HEK293 (cell line): ENCODE results near the gene VAV3.
A peak's percentile ranks its signal among the peaks of the same experiment; 100 is the strongest.

ENCODE experiments used
- BCL11A ChIP-seq: fragments of 450-650 bp; formaldehyde crosslinking; IDR thresholded peaks from 2 replicates; pipeline ENCODE4 v1.5.1; 2016; ENCODE audit warnings: low read depth, missing biosample characterization, missing genetic modification characterization
- GLI4 ChIP-seq: fragments of 450-650 bp; formaldehyde crosslinking; IDR thresholded peaks from 2 replicates; pipeline ENCODE4 v1.5.1; 2016; ENCODE audit warnings: missing biosample characterization, missing genetic modification characterization
- GLIS1 ChIP-seq: fragments of 450-650 bp; formaldehyde crosslinking; IDR thresholded peaks from 2 replicates; pipeline ENCODE4 v1.5.1; 2016; ENCODE audit warnings: missing biosample characterization, missing genetic modification characterization
- HOXA7 ChIP-seq: sonication (generic); formaldehyde crosslinking; IDR thresholded peaks from 2 replicates; pipeline ENCODE4 v1.8.1; 2022; ENCODE audit warnings: missing genetic modification reagents, borderline replicate concordance
- KLF7 ChIP-seq: fragments of 450-650 bp; formaldehyde crosslinking; IDR thresholded peaks from 2 replicates; pipeline ENCODE4 v1.5.1; 2016; ENCODE audit warnings: missing biosample characterization, missing genetic modification characterization, borderline replicate concordance
- KLF8 ChIP-seq: fragments of 450-650 bp; formaldehyde crosslinking; IDR thresholded peaks from 2 replicates; pipeline ENCODE4 v1.5.1; 2016; ENCODE audit warnings: missing biosample characterization, missing genetic modification characterization
- SCRT1 ChIP-seq: fragments of 450-650 bp; formaldehyde crosslinking; IDR thresholded peaks from 2 replicates; pipeline ENCODE4 v1.5.1; 2016; ENCODE audit warnings: missing biosample characterization, missing genetic modification characterization, borderline replicate concordance
- TRIM28 ChIP-seq: IDR thresholded peaks from 2 replicates; pipeline ENCODE4 v1.6.1; 2011; ENCODE audit warnings: low read length, control low read depth, borderline replicate concordance
- TSHZ1 ChIP-seq: fragments of 450-650 bp; formaldehyde crosslinking; IDR thresholded peaks from 2 replicates; pipeline ENCODE4 v1.5.1; 2016; ENCODE audit warnings: missing biosample characterization, missing genetic modification characterization, borderline replicate concordance
- WT1 ChIP-seq: fragments of 450-650 bp; formaldehyde crosslinking; IDR thresholded peaks from 2 replicates; pipeline ENCODE4 v1.5.1; 2016; ENCODE audit warnings: missing biosample characterization, missing genetic modification characterization
- ZBTB11 ChIP-seq: fragments of 450-650 bp; formaldehyde crosslinking; conservative IDR thresholded peaks from 2 replicates; pipeline ENCODE4 v1.5.1; 2016; ENCODE audit warnings: low read depth, missing biosample characterization, missing genetic modification characterization
- ZNF112 ChIP-seq: fragments of 450-650 bp; formaldehyde crosslinking; IDR thresholded peaks from 2 replicates; pipeline ENCODE4 v1.5.0; 2017; ENCODE audit warnings: missing biosample characterization, missing genetic modification characterization
- ZNF140 ChIP-seq: fragments of 450-650 bp; formaldehyde crosslinking; IDR thresholded peaks from 2 replicates; pipeline ENCODE4 v1.5.1; 2016; ENCODE audit warnings: missing biosample characterization, missing genetic modification characterization
- ZNF184 ChIP-seq: fragments of 450-650 bp; IDR thresholded peaks from 2 replicates; pipeline ENCODE4 v1.5.1; 2018; ENCODE audit warnings: missing biosample characterization, mild to moderate bottlenecking, missing genetic modification characterization
- ZNF2 ChIP-seq: fragments of 450-650 bp; formaldehyde crosslinking; IDR thresholded peaks from 2 replicates; pipeline ENCODE4 v1.5.1; 2016; ENCODE audit warnings: missing biosample characterization, missing genetic modification characterization
- ZNF223 ChIP-seq: fragments of 450-650 bp; formaldehyde crosslinking; IDR thresholded peaks from 2 replicates; pipeline ENCODE4 v1.5.1; 2016; ENCODE audit warnings: missing biosample characterization, missing genetic modification characterization
- ZNF266 ChIP-seq: fragments of 450-650 bp; formaldehyde crosslinking; IDR thresholded peaks from 2 replicates; pipeline ENCODE4 v1.5.1; 2016; ENCODE audit warnings: missing biosample characterization, missing genetic modification characterization, low read depth
- ZNF426 ChIP-seq: fragments of 450-650 bp; formaldehyde crosslinking; IDR thresholded peaks from 2 replicates; pipeline ENCODE4 v1.5.1; 2017; ENCODE audit warnings: missing biosample characterization, missing genetic modification characterization, mild to moderate bottlenecking, inconsistent platforms, moderate library complexity
- ZNF433 ChIP-seq: fragments of 450-650 bp; formaldehyde crosslinking; IDR thresholded peaks from 2 replicates; pipeline ENCODE4 v1.5.1; 2016; ENCODE audit warnings: missing biosample characterization, missing genetic modification characterization, low read depth
- ZNF473 ChIP-seq: fragments of 450-650 bp; formaldehyde crosslinking; IDR thresholded peaks from 2 replicates; pipeline ENCODE4 v1.5.1; 2017; ENCODE audit warnings: missing biosample characterization, missing genetic modification characterization
- ZNF488 ChIP-seq: fragments of 450-650 bp; formaldehyde crosslinking; IDR thresholded peaks from 2 replicates; pipeline ENCODE4 v1.5.1; 2016; ENCODE audit warnings: missing biosample characterization, missing genetic modification characterization
- ZNF560 ChIP-seq: fragments of 450-650 bp; formaldehyde crosslinking; IDR thresholded peaks from 2 replicates; pipeline ENCODE4 v1.5.1; 2017; ENCODE audit warnings: missing biosample characterization, missing genetic modification characterization, borderline replicate concordance
- ZNF596 ChIP-seq: fragments of 450-650 bp; IDR thresholded peaks from 2 replicates; pipeline ENCODE4 v1.5.0; 2018; ENCODE audit warnings: missing biosample characterization, mild to moderate bottlenecking, missing genetic modification characterization, moderate library complexity
- ZNF610 ChIP-seq: fragments of 450-650 bp; formaldehyde crosslinking; IDR thresholded peaks from 2 replicates; pipeline ENCODE4 v1.5.1; 2016; ENCODE audit warnings: missing biosample characterization, missing genetic modification characterization, borderline replicate concordance
- ZNF660 ChIP-seq: fragments of 450-650 bp; IDR thresholded peaks from 2 replicates; pipeline ENCODE4 v1.5.1; 2018; ENCODE audit warnings: missing biosample characterization, mild to moderate bottlenecking, missing genetic modification characterization
- ZNF830 ChIP-seq: fragments of 450-650 bp; IDR thresholded peaks from 2 replicates; pipeline ENCODE4 v1.5.0; 2018; ENCODE audit warnings: missing biosample characterization, missing genetic modification characterization, low read depth, mild to moderate bottlenecking, moderate library complexity
- TF ChIP-seq, protein P1 (sequence below): fragments of 450-650 bp; formaldehyde crosslinking; IDR thresholded peaks from 2 replicates; pipeline ENCODE4 v1.5.1; 2016; ENCODE audit warnings: missing biosample characterization, missing genetic modification characterization
- TF ChIP-seq, protein P2 (sequence below): fragments of 450-650 bp; formaldehyde crosslinking; IDR thresholded peaks from 2 replicates; pipeline ENCODE4 v1.5.1; 2016; ENCODE audit warnings: missing biosample characterization, missing genetic modification characterization
- TF ChIP-seq, protein P3 (sequence below): fragments of 450-650 bp; formaldehyde crosslinking; IDR thresholded peaks from 2 replicates; pipeline ENCODE4 v1.5.1; 2016; ENCODE audit warnings: missing biosample characterization, missing genetic modification characterization

The VAV3 gene

GRCh38 chr1:107609808-107610207 lies 355.2 kb downstream of the VAV3 start (continued):
- TF ChIP-seq TSHZ1 (tag by site-specific recombination) (peak; percentile 31; the same call in 1 of the 2 replicates), ZBTB11 (tag by site-specific recombination) (no peak), ZNF2 (tag by site-specific recombination) (no peak), TRIM28 (no peak), ZNF596 (tag by site-specific recombination) (no peak), ZNF223 (tag by site-specific recombination) (no peak), ZNF660 (tag by site-specific recombination) (no peak), ZNF473 (tag by site-specific recombination) (no peak), ZNF560 (no peak), SCRT1 (no peak), GLIS1 (tag by site-specific recombination) (no peak), ZNF830 (tag by site-specific recombination) (no peak), GLI4 (tag by site-specific recombination) (no peak), ZNF140 (no peak), ZNF426 (tag by site-specific recombination) (no peak), ZNF433 (tag by site-specific recombination) (no peak), KLF8 (tag by site-specific recombination) (no peak), ZNF266 (tag by site-specific recombination) (no peak), ZNF184 (no peak), ZNF112 (tag by site-specific recombination) (no peak), ZNF610 (tag by site-specific recombination) (no peak), BCL11A (tag by site-specific recombination) (no peak), WT1 (tag by site-specific recombination) (no peak), ZNF488 (tag by site-specific recombination) (no peak), HOXA7 (CRISPR knock-in tag) (no peak), KLF7 (tag by site-specific recombination) (no peak)
- TF ChIP-seq, protein P1, sequence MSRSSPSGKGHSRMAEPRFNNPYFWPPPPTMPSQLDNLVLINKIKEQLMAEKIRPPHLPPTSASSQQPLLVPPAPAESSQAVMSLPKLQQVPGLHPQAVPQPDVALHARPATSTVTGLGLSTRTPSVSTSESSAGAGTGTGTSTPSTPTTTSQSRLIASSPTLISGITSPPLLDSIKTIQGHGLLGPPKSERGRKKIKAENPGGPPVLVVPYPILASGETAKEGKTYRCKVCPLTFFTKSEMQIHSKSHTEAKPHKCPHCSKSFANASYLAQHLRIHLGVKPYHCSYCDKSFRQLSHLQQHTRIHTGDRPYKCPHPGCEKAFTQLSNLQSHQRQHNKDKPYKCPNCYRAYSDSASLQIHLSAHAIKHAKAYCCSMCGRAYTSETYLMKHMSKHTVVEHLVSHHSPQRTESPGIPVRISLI (tag by site-specific recombination), result no peak
- TF ChIP-seq, protein P2, sequence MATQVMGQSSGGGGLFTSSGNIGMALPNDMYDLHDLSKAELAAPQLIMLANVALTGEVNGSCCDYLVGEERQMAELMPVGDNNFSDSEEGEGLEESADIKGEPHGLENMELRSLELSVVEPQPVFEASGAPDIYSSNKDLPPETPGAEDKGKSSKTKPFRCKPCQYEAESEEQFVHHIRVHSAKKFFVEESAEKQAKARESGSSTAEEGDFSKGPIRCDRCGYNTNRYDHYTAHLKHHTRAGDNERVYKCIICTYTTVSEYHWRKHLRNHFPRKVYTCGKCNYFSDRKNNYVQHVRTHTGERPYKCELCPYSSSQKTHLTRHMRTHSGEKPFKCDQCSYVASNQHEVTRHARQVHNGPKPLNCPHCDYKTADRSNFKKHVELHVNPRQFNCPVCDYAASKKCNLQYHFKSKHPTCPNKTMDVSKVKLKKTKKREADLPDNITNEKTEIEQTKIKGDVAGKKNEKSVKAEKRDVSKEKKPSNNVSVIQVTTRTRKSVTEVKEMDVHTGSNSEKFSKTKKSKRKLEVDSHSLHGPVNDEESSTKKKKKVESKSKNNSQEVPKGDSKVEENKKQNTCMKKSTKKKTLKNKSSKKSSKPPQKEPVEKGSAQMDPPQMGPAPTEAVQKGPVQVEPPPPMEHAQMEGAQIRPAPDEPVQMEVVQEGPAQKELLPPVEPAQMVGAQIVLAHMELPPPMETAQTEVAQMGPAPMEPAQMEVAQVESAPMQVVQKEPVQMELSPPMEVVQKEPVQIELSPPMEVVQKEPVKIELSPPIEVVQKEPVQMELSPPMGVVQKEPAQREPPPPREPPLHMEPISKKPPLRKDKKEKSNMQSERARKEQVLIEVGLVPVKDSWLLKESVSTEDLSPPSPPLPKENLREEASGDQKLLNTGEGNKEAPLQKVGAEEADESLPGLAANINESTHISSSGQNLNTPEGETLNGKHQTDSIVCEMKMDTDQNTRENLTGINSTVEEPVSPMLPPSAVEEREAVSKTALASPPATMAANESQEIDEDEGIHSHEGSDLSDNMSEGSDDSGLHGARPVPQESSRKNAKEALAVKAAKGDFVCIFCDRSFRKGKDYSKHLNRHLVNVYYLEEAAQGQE (tag by site-specific recombination), result no peak
- TF ChIP-seq, protein P3, sequence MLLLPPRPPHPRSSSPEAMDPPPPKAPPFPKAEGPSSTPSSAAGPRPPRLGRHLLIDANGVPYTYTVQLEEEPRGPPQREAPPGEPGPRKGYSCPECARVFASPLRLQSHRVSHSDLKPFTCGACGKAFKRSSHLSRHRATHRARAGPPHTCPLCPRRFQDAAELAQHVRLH (tag by site-specific recombination), result peak; percentile 54; the same call in 1 of the 2 replicates
